GM18517 (cell line): ENCODE results near the gene CDC123.
"Not testable (repeated sequence)": the region's sequence is repeated elsewhere in the genome, so short reads cannot be mapped to it uniquely, and the experiment has no call there.

Experiments
- ATAC-seq: cut with Tn5 transposase; IDR thresholded peaks from one replicate; pipeline ENCODE4 v1.9.1; 2021; ENCODE audit warnings: mild to moderate bottlenecking, moderate library complexity; ENCODE audit not compliant: unreplicated experiment

Gene CDC123, protein sequence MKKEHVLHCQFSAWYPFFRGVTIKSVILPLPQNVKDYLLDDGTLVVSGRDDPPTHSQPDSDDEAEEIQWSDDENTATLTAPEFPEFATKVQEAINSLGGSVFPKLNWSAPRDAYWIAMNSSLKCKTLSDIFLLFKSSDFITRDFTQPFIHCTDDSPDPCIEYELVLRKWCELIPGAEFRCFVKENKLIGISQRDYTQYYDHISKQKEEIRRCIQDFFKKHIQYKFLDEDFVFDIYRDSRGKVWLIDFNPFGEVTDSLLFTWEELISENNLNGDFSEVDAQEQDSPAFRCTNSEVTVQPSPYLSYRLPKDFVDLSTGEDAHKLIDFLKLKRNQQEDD

DNA sequence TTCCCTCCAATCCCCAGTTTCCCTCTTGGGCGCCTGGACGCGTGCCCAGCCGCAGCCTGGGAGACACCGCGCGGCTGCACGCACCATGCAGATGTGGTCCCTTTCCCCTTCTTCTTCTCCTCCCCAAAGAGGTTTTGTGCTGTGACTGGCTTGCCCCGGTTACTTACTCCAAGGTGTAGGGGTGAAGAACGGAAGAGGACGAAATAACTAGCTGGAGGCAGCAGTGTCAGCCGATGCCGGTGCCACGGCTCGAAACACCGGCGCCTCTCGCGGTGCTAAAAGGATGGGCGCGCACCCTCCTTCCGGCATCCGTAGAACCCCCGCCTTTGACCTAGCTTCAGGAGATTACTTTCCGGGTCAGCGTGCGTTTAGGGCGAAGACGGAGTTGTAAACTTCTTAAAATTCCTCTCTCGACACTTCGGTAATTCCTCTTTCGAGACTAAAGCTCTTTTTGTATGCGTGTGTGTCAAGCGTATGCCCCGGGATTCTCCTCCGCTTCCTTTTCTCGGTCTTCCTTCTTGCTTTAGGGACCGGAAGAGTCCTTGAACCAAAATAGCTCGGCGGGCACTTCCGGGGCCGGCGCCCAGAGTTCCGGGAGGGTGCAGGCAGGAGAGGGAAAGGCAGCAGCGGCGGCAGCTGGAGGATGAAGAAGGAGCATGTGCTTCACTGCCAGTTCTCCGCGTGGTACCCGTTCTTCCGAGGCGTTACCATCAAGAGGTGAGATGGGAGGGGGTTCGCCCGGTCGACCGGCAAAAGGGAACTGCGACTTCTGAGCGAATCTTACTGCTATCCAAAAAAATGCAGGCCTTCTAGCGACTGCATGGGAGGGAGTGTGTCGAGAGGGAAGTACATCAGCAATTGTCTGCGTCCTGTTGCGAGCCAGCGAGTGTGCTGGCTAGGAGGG, at the start of gene CDC123, which contains the start of gene NUDT5:
TSS of gene CDC123 (plus strand) at position 586 of the 904 bp plus-strand sequence. CDS start at position 644, 58 bp downstream.
TSS of gene NUDT5 (minus strand) at position 289 of the 904 bp plus-strand sequence. CDS start 9,600 bp downstream, outside the sequence.
- peak; percentile 81 for ATAC-seq

DNA sequence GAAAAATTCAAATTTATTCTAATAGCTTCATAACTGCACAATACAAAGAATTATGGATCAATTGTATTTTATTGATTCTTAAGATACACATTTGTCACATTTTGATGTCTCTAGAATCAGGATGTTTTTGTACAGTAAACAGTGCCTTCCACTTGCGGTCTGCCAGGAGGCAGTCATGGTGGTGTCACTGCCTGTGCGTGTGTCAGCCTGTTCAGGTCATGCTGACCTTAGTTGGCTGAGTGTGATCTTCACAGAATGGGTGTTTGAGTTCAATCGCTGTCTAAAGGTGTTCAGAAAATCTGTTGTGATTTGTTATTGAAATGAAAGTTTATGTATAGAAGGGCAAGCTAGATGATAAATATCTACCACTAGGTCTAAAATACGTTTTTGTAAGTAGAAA, 45.8 kb upstream of the CDC123 start:
- ATAC-seq: no peak

DNA sequence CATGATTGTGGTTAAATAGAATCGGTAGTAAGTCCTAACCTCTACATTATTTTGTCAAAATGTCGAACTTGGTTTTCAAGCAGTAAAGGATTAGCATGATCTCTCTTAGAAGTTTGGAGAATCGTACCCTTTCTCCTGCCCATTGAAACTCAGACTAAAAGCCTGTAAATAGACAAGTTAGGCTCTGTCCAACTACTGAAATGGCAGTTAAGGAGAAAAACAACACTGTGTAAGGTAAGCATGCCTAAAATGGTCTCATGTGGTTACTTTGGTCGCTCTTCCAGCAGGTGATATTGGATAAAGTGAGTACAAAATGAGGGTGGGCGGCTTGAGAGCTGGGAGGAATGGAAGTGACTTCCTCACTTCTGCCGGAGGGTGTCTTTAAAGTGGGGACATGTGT, 41.5 kb upstream of the CDC123 start:
- no peak for ATAC-seq

GRCh38 chr10:12156367-12157123, 39.4 kb upstream of the CDC123 start:
- ATAC-seq: no peak

DNA sequence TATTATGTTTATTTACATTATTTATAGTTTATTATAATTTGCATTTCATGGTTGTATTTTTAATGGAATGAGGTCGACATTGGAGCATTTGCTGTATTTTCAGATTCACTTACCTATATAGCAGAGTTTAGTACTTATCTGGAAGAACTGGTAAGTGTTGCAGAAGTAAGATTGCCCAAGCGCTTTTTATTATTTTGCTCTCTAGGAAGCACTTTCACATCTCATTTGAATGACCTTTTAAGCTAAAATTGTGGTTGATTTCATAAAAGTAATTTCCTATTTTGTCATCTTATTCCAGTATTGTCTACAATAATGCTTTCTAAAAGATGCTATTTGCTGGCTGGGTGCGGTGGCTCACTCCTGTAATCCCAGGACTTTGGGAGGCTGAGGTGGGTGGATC, 37.9 kb upstream of the CDC123 start:
- ATAC-seq: no peak

DNA sequence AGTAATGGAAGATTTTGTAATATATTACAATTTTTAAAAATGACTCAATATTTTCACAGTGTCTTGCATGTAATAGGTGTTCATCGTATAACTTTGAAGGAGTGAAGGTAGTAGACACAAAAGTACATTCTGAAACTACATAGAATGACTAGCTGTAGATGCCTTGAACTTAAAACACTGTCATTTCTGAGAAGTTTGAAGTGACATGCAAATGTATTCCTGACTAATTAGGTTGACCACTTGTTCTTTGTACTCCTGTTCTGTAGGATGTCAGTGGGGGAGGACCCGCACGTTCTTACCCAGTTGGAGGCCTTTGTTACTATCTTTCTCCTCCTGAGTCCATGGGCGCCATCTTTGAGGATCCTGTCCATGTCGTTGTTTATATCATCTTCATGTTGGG, 35.3 kb upstream of the CDC123 start:
- ATAC-seq: no peak

DNA sequence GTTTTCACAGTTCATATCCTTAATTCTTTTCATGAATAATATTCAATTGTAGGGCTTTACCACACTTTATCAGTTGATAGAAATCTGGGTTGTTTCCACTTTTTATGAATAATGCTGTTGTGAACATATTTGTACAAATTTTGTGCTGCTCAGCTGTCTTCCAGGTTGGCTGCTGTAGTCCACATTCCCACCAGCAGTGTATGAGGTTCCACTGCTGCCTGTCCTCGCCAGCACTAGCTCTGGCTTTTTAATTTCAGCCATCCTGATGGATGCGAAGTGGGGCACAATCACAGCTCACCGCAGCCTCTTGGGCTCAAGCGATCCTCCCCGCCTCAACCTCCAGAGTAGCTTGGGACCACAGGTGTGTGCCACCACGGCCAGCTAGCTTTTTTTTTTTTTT, 33.1 kb upstream of the CDC123 start:
- no peak for ATAC-seq

DNA sequence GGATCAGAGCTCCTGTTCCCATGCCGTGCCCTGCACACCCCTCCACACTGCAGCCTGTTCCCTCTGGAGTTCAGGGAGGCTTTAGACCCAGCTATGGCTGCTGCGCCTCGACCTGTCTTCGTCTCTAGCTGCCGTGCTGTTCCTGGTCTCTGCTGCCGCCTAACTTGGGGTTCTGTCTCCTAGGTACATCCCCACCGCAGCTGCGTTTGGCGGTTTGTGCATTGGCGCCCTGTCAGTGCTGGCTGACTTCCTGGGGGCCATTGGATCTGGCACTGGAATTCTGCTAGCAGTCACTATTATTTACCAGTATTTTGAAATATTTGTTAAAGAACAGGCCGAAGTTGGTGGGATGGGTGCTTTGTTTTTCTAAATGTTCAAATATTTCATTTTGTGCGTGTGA, 31.9 kb upstream of the CDC123 start:
- no peak for ATAC-seq

DNA sequence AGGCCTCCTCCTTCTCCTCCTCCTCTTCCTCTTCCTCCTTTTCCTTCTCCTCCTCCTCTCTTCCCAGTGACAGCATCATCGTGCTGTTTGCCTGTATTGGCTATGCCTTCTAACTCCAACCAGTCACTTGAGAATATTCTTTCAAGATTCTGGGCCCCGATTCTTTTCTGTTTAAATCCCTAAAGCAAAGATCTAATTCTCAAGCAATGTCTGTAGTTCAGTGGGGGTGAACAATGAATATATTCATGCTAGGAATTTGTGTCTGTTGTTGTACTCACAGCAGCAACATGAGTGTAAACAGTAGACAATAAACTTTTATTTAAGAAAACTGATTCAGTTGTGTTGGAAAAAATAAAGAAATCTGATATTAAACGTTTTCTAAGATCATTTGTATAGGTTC, 31.0 kb upstream of the CDC123 start:
- no peak for ATAC-seq

GRCh38 chr10:12165999-12166775, 29.8 kb upstream of the CDC123 start:
- ATAC-seq: no peak

DNA sequence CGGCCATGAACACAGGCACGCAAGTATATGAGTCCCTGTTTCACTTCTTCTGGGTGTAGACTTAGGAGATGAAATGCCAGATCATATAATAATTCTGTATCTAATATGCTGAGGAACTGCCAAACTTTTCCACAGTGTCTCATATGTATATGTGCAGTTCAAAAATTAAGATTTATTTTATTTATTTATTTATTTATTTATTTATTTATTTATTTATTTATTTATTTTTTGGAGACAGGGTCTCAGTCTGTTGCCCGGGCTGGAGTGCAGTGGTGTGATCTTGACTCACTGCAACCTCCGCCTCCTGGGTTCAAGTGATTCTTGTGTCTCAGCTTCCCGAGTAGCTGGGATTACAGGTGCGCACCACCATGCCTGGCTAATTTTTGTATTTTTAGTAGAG, 24.5 kb upstream of the CDC123 start:
- not testable (repeated sequence) for ATAC-seq

DNA sequence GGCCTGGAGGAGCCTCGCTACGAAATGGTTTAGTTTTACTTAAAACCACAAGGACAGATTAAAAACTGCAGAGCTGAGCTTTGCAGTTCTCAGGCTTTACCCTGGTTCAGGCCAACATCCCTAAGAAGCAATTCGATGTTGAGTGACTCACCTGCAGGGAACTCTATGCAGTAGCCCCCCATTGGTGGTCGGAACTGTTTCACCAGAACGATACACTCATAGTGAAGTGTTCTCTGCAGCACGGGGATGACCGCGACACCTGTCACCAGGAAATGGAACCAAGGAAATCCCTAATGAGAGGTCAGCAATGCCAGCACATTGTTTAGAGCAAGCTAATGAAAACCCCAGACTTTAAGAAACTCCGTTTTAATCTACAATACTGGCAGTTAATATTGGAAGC, 18.3 kb upstream of the CDC123 start:
- ATAC-seq: no peak

GRCh38 chr10:12179606-12180170, 16.3 kb upstream of the CDC123 start:
- no peak for ATAC-seq

- no peak for ATAC-seq
Observed at GRCh38 chr10:12180221-12180974, 15.6 kb upstream of the CDC123 start.

DNA sequence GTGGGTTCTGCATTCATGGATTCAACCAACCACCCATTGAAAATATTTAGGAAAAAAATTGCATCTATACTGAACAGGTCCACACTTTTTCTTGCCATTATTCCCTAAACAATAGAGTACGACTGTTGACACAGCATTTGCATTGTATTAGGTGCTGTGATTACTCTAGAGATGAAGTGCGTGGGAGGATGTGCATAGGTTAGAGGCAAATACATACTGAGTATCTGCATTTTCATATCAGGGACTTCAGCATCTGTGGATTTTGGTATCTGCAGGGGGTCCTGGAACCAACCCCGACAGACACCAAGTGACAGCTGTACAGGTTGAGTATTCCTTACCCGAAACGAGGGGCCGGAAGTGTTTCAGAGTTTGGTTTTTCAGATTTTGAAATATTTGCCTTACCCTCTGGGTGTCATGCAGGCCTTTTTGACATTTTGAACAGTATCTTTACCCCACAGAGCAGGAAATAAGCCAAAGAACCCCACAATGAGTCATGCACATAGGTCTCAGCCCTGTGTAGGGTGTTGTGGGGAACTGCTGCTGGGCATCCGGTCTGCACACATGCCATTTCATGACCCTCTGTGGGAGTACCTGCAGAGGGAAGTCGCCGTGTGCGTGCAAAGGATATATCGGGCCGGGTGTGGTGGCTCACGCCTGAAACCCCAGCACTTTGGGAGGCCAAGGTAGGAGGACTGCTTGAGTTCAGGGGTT, 14.8 kb upstream of the CDC123 start:
- ATAC-seq: peak; percentile 72

DNA sequence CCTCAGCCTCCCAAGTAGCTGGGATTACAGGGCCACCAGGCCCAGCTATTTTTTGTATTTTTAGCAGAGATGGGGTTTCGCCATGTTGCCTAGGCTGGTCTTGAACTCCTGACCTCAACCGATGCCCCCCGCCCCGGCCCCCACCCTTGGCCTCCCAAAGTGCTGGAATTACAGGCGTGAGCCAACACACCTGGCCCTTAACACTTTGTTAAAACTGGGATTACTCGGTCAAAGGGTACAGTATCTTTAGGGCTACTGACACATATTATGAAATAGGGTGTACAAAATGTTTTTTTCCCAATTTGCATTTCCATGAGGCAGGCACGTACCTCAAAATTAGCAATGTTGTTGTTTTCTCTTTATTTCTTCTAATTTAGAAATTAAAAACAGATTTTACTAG, 11.8 kb upstream of the CDC123 start:
- no peak for ATAC-seq

DNA sequence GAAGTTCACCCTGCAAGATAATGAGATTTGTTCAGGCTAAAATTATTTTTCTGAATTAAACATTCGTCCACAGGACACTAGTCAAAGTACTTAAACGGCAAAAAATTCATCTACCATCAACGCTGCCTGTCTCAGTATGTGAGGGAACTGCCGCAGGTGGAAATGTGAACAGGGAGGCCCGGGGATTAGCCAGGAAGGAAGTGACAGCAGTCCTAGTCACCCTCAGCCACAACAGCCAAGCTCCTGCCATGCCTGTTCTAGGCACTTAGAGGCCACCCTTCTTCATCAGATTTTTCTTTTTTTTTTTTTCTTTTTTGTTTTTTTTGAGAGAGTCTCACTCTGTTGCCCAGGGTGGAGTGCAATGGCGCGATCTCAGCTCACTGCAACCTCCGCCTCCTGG, 9.7 kb upstream of the CDC123 start:
- ATAC-seq: no peak

GRCh38 chr10:12187321-12187905, 8.6 kb upstream of the CDC123 start:
- no peak for ATAC-seq
